HG03460 (cell line): ENCODE data around the gene OR4D2.

Experiments
- ATAC-seq: cut with Tn5 transposase; IDR thresholded peaks from one replicate; pipeline ENCODE4 v1.9.1; 2021; ENCODE audit not compliant: unreplicated experiment

OR4D2 gene

DNA sequence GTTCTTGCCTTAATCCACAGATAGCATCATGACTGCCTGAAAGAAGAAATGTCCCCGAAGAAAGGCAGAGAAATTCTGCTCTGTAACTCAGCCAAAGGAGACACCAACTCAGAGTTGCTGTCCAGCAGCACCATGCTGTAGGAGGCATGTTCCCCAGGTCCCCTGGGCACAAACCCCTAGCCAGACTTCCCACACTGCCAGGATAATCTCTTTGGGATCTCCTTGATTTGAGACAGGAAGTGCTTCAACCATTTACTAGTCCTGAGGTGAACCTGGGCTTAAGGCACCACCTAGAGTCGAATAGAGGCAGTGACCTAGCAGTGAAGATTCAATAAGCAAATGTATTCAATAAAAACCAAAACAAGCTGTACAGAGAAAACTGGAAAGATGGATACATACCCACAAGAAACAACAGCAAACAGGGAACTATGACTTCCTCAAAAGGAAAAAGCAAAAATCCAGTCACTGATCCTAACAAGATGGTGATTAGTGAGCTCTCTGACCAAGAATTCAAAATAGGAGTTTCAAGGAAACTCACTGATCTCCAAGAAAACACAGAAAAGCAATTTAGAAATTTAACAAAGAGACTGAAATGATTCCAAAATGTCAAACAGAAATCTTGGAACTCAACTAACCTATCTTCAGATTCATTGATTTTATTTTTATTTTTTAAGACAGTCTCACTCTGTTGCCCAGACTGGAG is 5.7 kb downstream of the OR4D2 start:
- ATAC-seq, result no peak

GRCh38 chr17:58174871-58175270 is 8.1 kb downstream of the OR4D2 start:
- no peak for ATAC-seq

DNA sequence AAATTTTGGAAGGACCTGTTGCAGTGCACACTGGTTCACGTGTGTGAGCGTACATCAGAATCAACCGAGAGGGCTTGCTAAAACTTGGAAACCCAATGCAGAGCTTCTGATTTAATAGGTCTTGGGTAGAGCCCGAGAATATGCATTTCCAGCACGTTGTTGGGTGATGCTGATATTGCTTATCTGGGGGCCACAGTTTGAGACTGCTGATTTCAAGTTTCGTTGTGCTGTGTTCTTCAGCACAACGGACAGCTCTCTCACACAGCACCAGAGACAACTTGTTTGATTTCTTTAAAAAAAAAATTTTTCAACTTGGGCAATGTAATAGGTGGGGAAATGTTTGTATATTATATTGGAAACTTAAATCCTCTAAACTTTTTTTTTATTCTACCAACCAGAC is 9.4 kb downstream of the OR4D2 start:
- ATAC-seq, result no peak

DNA sequence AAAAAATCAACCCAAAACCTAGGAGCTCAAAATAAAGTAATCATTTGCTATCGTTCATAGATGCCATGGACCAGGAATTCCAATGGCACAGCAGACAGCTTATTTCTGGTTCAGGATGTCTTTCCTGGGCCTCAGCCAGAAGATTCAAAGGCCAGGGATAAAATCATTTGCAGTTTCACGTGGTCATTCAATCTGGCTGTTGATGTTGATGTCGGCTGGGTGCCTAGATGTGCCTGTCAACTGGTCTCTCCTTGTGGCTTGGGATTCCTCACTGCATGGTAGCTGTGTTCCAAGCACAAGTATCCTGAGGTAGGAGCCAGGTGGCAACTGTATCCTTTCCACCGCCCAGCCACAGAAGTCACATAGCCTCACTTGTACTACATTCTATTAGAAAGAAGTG is 15.0 kb downstream of the OR4D2 start:
- no peak for ATAC-seq

DNA sequence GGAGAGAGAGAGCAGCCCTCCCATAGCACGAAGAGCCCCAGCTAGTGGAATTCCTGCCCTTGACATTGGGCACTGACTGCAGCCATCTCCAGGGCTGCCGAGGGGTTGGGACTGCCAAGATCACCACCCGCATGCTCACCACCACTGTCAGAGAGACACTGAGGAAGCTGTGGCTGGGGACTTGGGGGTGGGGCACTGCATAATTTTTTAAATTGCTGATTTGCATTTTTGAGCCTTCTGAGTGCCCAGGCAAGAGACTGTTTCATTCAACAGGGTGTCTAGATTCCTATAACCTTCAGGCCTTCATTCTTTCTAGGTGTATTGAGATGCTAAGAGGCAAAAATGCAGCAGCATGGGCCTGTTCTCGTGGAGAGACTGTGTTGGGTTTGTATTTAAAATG is 16.7 kb downstream of the OR4D2 start:
- no peak for ATAC-seq

DNA sequence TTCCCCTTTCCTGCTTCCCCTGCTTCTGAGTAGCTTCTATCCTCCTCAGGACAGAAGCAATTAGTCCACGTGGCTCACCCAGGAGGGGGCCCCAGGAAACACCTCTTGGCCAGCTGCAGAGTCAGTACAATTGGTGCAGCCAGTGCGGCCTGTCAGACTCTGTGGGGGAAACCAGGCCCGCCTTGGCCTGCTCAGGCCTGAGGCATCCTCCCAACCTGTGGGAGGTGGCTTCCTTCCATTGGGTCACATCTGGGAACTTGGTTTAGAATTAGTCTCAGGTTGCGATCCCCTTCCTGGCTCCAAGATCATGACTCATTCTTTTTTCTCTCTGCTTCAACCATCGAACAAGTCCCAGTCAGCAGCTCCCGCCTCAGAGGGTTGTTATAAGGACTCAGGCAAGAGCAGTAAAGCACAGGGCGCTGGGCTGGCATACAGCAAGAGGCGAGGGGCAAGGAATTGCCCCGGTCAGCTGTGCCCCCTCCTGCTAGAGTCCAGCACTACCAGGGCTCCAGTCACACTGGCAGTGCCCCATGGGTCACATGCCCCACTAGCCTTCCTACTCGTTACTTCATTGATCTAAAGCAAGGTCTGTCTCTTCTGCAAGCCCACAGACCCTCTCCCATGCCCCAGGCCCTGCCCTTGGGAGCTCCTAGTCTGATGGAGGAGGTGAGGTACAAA is 17.7 kb downstream of the OR4D2 start:
- ATAC-seq, result no peak

- ATAC-seq, result no peak
Measured at GRCh38 chr17:58184986-58185761, 18.4 kb downstream of the OR4D2 start.

DNA sequence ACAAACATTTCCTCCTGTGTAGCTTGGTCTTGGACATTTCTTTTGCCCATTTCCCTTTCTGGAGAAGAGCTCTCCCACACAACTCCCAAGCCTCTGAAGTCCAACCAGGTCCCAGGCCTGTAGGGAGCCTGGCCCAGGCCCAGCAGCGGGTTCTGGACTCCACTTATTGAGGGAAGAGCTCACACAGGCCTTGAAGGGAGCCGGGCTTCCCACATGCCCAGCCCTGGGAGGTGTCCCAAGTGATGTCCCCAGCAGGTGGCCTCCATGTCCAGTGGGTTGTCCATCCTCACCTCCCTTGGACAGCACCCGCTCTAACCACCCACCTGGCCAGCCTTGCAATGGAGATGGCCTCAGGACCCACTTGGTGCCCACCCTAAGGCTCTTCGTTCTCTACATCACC is 19.8 kb downstream of the OR4D2 start:
- ATAC-seq, result no peak

- ATAC-seq, result no peak
Measured at GRCh38 chr17:58187063-58187462, 20.3 kb downstream of the OR4D2 start.

DNA sequence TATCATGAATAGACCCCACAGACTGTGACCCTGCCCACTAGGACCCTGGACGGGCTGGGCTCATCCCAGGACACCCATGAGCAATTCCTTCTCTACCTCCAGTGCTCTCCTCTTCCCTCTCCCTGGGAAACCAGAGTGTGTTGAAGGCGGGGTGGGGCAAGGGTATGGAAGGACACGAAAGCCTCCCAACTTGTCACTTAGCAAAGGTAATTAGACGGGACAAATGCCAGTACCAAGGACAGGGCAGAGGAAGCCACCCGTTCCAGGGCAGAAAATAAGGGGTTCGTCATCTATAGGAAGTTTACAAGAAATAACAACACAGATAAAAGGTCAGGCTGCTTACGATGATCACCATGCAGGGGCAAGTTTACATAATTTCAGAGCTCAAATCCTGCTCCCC is 20.9 kb downstream of the OR4D2 start:
- no peak for ATAC-seq

DNA sequence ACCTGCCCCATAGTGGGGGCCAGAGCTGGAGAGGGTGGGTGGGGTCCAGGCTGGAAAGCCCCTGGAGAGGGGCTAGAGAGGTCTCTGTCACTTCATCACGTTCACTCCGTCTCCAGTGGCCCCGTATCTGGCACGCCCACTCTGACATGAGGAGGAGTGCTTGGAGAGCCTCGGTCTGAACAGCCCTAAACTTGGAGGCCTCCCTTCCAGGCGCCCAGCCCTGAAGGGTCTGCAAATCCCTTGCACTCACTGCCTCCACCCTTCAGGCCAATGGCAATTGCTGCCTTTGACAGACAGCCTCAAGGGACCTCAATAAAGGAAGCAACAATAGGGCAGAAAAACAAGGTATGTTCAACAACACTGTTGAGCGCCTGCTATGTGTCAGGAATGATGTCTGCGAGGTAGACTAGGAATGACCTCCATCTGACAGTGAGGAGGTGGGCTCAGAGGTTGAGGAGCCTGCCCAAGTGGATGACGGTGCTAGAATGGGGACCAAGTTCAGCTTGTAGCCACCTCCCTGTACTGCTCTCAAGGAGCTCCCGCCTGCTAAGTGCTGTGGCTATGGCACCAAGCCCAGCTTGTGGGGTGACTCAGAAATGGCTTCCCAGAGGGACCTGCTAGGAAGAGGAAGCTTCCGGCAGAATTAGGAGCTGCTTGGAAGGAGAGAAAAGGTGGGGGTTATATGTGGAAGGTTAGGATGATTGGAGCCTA is 22.8 kb downstream of the OR4D2 start:
- no peak for ATAC-seq

DNA sequence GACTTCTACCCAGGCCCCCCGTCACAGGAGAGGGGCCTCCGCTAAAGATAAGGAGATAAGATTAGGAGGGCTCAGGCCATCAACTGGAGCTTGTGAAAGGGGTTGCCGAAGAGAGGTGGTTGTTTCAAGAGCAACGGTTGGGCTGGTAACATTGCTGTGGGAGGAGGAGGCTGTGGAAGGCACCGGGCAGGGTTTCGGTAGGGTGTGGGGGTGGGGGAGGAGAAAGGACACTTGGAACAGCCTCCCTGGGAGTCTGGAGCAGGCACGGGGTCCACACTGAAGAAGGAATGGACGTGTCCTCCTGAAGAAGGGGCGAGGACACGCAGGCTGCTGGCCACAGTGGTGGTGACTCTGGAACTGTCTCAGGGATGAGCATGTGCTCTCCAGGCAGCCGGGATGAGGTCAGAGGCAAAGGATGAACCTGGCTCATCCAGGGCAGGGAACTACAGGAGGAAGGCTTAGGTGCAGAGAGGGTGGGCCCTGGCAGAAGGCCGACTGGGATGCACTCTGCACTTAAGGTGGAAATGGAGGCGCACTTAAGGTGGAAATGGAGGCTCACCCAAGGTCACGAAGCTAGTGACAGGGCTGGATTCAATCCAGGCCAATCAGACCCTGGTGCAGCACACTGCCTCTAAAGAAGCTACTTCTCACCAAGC is 24.6 kb downstream of the OR4D2 start:
- ATAC-seq, result no peak

DNA sequence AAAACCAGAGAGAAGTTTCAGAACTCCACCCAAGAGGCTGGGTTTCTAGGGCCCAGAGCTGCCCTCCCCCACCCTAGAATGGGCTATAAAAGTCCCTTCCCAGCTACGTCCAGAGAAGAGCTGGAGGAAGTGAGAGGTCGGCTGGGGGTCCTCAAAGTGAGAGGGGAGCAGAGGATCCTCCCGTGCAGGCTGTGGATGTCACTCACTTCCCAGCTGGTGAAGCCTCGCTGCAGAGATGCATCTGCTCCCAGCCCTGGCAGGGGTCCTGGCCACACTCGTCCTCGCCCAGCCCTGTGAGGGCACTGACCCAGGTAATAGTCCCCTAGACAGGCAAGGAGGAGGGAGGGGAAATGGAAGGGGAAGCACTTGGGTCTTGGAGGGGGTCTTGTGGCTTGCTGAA is 25.8 kb downstream of the OR4D2 start, which contains the start of gene EPX:
TSS of gene EPX (plus strand) at position 115 of the 400 bp plus-strand sequence. CDS start at position 236, 121 bp downstream.
- no peak for ATAC-seq

GRCh38 chr17:58193641-58194255 is 27.0 kb downstream of the OR4D2 start:
- no peak for ATAC-seq

DNA sequence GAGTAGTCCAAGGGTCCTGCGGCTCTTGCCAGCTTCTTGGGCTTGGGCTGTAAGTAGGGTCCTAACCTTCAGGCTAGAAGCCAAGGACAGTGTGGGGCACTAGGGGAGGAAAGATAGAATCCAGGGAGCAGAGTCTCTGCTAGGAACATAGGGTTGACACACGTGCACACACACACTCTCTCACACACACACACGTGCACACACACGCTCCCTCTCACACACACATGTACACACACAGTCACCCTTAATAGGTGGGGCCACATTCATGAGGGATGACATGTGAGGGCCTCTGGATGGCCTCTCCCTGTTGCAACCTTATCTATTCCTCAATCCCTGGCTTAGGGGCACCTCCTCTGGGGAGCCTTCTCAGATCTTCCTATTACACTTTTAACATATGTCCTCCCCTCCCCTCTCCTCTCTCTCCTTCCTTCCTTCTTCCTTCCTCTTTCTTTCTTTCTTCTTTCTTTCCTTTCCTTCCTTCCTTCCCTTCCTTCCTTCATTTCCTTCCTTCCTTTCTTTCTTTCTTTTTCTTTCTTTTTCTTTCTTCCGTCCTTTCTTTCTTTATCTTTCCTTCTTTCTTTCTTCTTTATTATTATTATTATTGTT is 28.8 kb downstream of the OR4D2 start:
- ATAC-seq, result no peak

GRCh38 chr17:58196610-58197009 is 29.8 kb downstream of the OR4D2 start:
- no peak for ATAC-seq

DNA sequence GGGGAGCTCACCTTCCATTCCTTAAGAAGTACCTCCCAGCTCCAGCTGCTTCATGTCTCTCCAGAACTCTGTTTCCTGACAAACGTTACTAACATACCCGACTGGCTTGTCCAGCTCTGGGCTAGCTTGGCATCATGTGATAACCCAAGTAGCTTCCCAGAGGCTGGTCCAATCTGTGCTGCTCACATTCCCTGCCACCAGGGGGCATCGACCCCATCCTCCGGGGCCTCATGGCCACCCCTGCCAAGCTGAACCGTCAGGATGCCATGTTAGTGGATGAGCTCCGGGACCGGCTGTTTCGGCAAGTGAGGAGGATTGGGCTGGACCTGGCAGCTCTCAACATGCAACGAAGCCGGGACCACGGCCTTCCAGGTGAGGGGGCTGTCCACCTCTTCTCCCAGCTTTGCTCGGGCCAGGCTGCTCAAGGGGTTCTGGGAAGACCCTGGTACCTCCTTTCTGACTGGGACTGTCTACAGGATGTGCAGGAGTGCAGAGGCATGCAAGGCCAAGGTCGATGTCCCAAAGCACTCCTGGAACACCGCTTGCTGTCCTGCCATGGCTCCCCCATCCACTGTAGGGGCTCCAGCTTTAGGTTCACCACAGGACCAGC is 33.3 kb downstream of the OR4D2 start:
- ATAC-seq, result no peak

- ATAC-seq, result no peak
Measured at GRCh38 chr17:58202859-58203258, 36.1 kb downstream of the OR4D2 start.

DNA sequence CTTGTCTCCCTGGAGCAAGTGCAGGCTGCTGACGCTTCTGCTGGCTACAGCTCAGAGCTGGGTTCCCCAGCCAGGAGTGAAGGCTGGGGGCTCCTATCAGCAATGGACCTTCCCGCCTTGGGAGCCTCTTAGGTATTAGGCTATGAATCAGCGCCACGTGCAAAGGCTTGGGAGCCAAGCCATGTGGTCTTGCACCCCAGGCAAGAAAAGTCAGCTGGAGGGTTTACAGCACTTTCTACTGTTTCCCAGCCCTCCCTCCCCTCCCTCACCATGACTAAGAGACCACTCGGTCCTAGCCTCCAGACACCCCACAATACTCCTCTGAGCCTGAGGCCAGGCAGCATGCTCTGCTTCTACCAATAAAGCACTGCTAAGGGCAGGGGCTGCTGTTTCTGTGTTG is 38.0 kb downstream of the OR4D2 start:
- no peak for ATAC-seq

DNA sequence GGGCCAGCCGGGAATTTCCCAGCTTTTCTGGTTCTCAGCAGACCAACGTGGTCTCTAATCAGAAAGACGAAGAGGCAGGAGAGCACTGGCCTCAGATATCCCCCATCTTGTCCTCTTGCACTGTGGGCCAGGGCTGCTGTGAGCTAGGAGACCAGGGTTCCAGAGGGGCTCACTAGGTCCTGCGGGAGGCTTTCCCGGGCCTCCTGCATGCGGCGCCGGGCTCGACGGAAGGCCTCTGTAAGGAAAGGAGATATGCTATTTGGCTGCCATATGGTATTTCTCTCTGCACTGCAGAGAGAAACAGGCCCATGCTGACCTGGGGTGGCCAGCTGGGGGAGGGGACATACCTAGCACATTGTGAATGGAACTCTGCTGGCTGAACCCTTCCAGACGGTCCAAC is 39.2 kb downstream of the OR4D2 start:
- no peak for ATAC-seq
